ENCODE results near the gene PLPPR1.

Gene PLPPR1

GRCh38 chr9:101191723-101192122 lies 163.2 kb downstream of the PLPPR1 start:
- no peak for TF ChIP-seq CTCF (IDR thresholded peaks at IDR 0.05; ENCODE audit: extremely low read depth, insufficient read depth, missing control alignments)
- in situ Hi-C loops (cut with MboI; ENCODE audit: low pct_unique_long_range_greater_than_20kb, low sequenced_read_pairs, unreplicated experiment): no loop called here
- DNase-seq (ENCODE audit: low spot score): no peak

- TF ChIP-seq CTCF (IDR thresholded peaks at IDR 0.05; ENCODE audit: extremely low read depth, insufficient read depth, missing control alignments): no peak
- in situ Hi-C loops (cut with MboI; ENCODE audit: low pct_unique_long_range_greater_than_20kb, low sequenced_read_pairs, unreplicated experiment): no loop called here
- no peak for DNase-seq (ENCODE audit: low spot score)
Measured at GRCh38 chr9:101197026-101197425, 168.5 kb downstream of the PLPPR1 start.

- in situ Hi-C loops (cut with MboI; ENCODE audit: low pct_unique_long_range_greater_than_20kb, low sequenced_read_pairs, unreplicated experiment): no loop called here
- no peak for TF ChIP-seq CTCF (IDR thresholded peaks at IDR 0.05; ENCODE audit: extremely low read depth, insufficient read depth, missing control alignments)
- DNase-seq (ENCODE audit: low spot score): no peak
Measured at GRCh38 chr9:101200852-101201251, 172.3 kb downstream of the PLPPR1 start.

GRCh38 chr9:101201630-101202029 lies 173.1 kb downstream of the PLPPR1 start:
- in situ Hi-C loops (cut with MboI; ENCODE audit: low pct_unique_long_range_greater_than_20kb, low sequenced_read_pairs, unreplicated experiment): no loop called here
- TF ChIP-seq CTCF (IDR thresholded peaks at IDR 0.05; ENCODE audit: extremely low read depth, insufficient read depth, missing control alignments): no peak
- DNase-seq (ENCODE audit: low spot score): no peak

GRCh38 chr9:101209670-101210069 lies 181.1 kb downstream of the PLPPR1 start:
- no peak for TF ChIP-seq CTCF (IDR thresholded peaks at IDR 0.05; ENCODE audit: extremely low read depth, insufficient read depth, missing control alignments)
- no peak for DNase-seq (ENCODE audit: low spot score)
- in situ Hi-C loops (cut with MboI; ENCODE audit: low pct_unique_long_range_greater_than_20kb, low sequenced_read_pairs, unreplicated experiment): no loop called here

GRCh38 chr9:101212661-101213060 lies 184.1 kb downstream of the PLPPR1 start:
- in situ Hi-C loops (cut with MboI; ENCODE audit: low pct_unique_long_range_greater_than_20kb, low sequenced_read_pairs, unreplicated experiment): no loop called here
- TF ChIP-seq CTCF (IDR thresholded peaks at IDR 0.05; ENCODE audit: extremely low read depth, insufficient read depth, missing control alignments): no peak

GRCh38 chr9:101219030-101219429 lies 190.5 kb downstream of the PLPPR1 start:
- DNase-seq (ENCODE audit: low spot score): no peak
- in situ Hi-C loops (cut with MboI; ENCODE audit: low pct_unique_long_range_greater_than_20kb, low sequenced_read_pairs, unreplicated experiment): no loop called here
- no peak for TF ChIP-seq CTCF (IDR thresholded peaks at IDR 0.05; ENCODE audit: extremely low read depth, insufficient read depth, missing control alignments)

More at GRCh38 chr9:101212661-101213060, 184.1 kb downstream of the PLPPR1 start:
- DNase-seq (ENCODE audit: low spot score): no peak

Measured in GM13977 (cell line).